ENCODE results near the gene OSMR.

GRCh38 chr5:38922199-38922598 is 76.4 kb downstream of the OSMR start:
- TF ChIP-seq POLR2AphosphoS5 (IDR thresholded peaks at IDR 0.05; ENCODE audit: insufficient read depth in 1 of 2, low read depth in 1 of 2) (peak in 1 of 2 donors; percentile 8), POLR2A (IDR thresholded peaks at IDR 0.05) (no peak)

Measured in vagina (tissue), 2 donors.